Measurements from ENCODE around the gene LPO. TPM values are rescaled to one million over a fixed set of nuclear protein-coding genes. Genes with fewer than 3 reads are reported as not detected.

Gene LPO
- total RNA-seq, 1 donor from 2014 or later, result not detected

- DNase-seq (ENCODE audit: extremely low read depth, low read depth, low spot score), result no peak
Observed at GRCh38 chr17:58314706-58315015, 76.3 kb downstream of the LPO start.

- no peak for DNase-seq (ENCODE audit: extremely low read depth, low read depth, low spot score)
Observed at GRCh38 chr17:58315281-58315711, 76.9 kb downstream of the LPO start.

GRCh38 chr17:58315750-58316149 lies 77.4 kb downstream of the LPO start:
- DNase-seq (ENCODE audit: extremely low read depth, low read depth, low spot score), result no peak

GRCh38 chr17:58316260-58316960 lies 78.0 kb downstream of the LPO start:
- DNase-seq (ENCODE audit: extremely low read depth, low read depth, low spot score), result no peak

- DNase-seq (ENCODE audit: extremely low read depth, low read depth, low spot score), result no peak
Observed at GRCh38 chr17:58317421-58318064, 79.2 kb downstream of the LPO start.

GRCh38 chr17:58318065-58318481 lies 79.7 kb downstream of the LPO start:
- DNase-seq (ENCODE audit: extremely low read depth, low read depth, low spot score), result no peak

Other genes starting within 250 kb of the LPO start
- 150 and 159 TPM in 2 replicates for gene SRSF1, start 231.3 kb upstream of the LPO start, total RNA-seq
- gene DYNLL2, start 155.2 kb upstream of the LPO start, total RNA-seq, result 10.8 and 11.8 TPM in 2 replicates
- not detected in 2 replicates for gene OR4D1, start 90.2 kb upstream of the LPO start, total RNA-seq
- not detected in 2 replicates for gene OR4D2, start 71.6 kb upstream of the LPO start, total RNA-seq
- gene EPX, start 45.9 kb upstream of the LPO start, total RNA-seq, result not detected in 2 replicates
- gene MKS1, start 19.3 kb upstream of the LPO start, total RNA-seq, result 4.7 and 13.8 TPM in 2 replicates
- gene MPO, start 42.4 kb downstream of the LPO start, total RNA-seq, result 0.12 and 0.24 TPM in 2 replicates
- gene TSPOAP1, start 90.2 kb downstream of the LPO start, total RNA-seq, result 0.05 and 0.06 TPM in 2 replicates
- 45.0 and 45.8 TPM in 2 replicates for gene SUPT4H1, start 113.6 kb downstream of the LPO start, total RNA-seq
- 0.05 TPM in 1 of 2 replicates, not detected in the other for gene RNF43, start 178.9 kb downstream of the LPO start, total RNA-seq
- gene HSF5, start 249.8 kb downstream of the LPO start, total RNA-seq, result not detected in 2 replicates

Measured in glomerular endothelial cell (primary cell).